NCI-H1694 treated with DMSO at 0.1 percent for 48 hours (cell line): ENCODE measurements around the gene CUEDC1.

Experiments
- DNase-seq: peaks from one replicate; lab custom pipeline; 2025; lab: John Stamatoyannopoulos, UW

CUEDC1 gene

DNA sequence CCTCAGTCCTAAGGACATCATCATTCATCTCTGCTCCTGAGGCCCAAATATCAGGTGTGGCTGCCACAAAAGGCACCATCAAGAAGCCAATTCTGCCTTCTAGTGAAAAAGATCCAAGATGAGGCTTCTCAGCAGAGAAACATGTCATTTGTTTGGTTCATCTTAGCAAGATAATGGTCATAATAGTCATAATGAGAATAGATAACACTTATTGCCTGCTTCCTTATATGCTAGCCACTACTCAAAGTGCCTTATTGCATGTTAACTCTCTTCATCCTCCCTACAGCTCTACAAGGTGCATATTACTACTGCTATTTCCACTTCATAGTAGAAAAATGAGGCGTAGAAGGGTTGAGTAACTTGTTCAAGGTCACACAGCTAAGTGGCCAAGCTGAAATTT, 60.4 kb downstream of the CUEDC1 start:
- DNase-seq: no peak

GRCh38 chr17:57892820-57893595, 62.2 kb downstream of the CUEDC1 start:
- DNase-seq: no peak

GRCh38 chr17:57892146-57892819, 62.9 kb downstream of the CUEDC1 start:
- DNase-seq: peak; percentile 21

DNA sequence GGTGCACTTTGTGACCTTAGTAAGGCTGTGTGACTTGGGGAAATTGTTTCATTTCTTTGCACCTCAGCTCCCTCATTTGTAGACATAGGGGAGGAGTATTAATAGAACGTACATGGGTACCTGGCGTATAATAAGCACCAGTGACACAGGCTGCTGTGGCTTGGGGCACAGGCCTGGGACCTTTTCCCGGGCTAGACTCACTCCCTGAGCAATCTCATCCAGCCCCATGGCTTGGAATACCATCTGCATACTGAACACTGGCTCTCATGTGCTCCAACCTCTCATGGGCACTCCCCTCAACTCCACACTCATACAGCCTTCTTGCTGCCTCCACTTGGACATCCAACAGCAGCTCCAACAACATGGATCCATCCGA, 64.4 kb downstream of the CUEDC1 start:
- DNase-seq: no peak

DNA sequence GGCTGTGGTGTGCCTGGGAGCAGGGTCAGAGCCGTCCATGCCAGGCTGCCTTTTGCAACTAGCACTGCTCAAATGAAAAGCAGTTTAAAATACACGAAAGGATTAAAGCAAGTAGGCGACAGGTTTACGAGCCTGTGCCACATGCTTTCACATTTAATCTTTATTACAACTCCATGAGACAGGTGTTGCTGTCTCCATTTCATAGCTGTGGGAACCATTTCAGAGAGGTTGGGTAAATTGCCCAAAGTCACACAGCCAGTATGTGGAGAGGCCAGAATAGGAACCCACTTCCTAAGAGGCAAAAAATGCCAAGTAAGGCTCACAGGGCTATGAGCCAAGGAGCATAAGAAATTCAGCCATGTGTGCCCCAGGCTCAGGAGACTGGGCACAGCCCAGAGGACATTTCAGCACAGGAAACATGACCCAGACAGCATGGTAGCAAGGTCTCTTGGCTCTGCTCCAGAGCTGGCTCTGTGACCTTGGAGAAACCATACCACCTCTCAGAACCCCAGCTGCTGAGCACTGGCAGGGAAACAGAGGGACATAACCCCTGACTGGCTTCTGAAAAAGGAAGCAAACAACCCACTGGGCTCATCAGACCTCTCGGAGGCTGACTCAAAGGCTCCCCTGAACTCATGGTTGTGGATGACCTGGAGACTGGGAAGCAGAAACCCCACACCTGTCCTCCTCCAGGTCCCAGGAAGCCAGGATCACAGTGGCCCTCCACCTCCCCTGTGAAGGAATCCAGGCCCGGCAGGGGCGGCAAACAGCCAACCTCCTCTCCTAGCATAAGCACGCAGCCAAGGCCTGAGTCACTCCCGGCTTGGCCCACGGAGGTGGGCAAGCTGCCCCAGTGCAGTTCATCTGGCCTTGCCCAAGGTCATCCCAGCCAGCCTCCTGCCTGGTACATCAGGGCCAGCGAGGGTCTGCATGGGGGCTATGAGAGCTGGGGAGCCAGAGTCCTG, 65.0 kb downstream of the CUEDC1 start:
- no peak for DNase-seq

DNA sequence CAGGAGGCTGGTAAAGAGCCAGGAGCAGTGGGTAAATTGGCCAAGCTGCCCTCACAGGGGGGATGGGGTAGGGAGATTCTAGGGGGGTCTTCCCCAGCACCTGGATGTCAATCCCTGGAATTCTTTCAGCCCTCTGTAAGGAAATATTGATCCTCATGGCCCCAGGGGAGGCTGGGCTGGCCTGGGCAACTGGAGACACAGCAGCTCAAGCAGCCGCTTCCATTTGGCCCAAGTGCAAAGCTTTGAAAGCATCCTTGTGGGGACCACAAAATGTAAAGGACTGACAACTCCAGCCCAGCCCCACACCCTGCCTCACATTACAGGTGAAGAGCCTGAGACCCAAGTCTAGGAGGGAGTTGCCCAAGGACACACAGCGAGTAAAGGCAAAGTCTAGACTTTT, 66.0 kb downstream of the CUEDC1 start:
- no peak for DNase-seq

DNA sequence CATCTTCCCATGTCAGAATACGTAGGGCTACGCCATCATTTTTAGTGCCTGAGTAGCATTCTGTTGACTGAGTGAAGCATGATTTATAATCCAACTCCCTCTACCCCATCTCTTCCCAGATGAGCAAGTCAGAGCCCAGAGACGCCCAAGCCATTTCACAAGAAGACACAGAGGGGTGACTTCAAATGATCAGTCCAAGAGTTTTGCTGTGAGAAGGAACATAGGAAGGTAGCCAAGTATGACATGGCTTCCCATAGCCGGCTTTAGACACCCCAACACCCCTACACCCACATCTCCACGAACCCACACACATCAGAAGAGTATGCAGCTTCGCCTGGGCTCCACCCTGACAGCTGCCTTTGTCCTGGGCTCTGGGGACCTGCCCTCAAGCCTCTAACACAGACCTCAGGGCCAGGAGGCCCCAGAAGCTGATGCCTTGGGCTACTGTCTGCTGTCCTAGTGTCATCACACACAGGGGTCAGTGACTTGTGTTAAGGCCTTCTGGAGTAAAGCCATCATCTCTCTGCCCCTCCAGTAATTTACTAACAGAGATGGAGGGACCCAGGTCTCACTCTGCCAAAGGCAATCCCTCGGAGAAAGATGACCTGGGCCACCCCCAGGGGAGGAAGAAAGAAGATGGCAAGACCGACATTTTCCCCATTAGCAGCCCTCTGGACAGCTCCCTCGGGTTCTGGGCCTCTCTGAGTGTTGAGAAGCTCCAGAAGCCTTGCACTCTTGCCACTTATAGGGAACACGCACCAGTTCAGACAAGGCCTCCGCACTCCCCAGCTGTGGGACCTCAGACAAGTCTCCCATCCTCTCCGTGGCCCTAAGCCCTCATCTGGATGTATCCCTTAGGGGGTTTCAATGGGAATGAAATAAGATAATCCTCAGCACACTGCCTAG, 66.6 kb downstream of the CUEDC1 start:
- DNase-seq: no peak

DNA sequence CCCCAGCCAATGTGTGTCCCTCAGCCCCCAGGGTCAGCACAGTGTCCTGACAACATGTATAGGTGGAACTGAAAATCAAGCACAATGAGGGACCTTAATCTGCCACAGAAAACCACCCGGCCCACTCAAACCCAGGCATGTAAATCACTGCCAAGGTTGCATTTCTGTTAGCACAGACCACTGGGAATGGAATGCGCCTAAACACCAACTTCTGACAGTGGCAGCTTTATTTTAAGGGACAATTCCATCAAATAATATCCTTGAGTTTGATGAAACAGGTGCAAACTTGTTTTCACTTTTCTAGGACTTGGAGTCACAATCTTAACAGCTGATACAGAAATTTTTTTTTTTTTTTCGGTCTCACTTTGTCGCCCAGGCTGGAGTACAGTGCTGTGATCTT, 68.1 kb downstream of the CUEDC1 start:
- no peak for DNase-seq

DNA sequence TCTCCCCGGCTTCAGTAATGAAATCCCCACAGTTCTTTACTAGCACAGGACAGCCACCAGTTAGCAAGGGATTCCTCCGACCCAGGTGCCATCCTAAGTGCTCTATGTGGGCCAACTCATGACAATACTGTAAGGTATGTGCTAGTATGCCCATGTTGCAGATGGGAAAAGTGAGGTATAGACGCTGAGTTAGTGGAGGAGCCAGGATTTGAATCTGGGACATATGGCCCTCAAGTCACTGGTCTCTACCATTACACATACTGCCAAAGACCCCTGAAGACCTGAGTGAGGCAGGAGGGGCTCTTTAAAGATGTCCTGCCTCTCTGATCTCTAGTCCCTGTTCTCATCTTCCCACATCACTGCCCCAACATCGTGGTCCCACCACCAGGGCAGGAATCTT, 69.2 kb downstream of the CUEDC1 start:
- no peak for DNase-seq

DNA sequence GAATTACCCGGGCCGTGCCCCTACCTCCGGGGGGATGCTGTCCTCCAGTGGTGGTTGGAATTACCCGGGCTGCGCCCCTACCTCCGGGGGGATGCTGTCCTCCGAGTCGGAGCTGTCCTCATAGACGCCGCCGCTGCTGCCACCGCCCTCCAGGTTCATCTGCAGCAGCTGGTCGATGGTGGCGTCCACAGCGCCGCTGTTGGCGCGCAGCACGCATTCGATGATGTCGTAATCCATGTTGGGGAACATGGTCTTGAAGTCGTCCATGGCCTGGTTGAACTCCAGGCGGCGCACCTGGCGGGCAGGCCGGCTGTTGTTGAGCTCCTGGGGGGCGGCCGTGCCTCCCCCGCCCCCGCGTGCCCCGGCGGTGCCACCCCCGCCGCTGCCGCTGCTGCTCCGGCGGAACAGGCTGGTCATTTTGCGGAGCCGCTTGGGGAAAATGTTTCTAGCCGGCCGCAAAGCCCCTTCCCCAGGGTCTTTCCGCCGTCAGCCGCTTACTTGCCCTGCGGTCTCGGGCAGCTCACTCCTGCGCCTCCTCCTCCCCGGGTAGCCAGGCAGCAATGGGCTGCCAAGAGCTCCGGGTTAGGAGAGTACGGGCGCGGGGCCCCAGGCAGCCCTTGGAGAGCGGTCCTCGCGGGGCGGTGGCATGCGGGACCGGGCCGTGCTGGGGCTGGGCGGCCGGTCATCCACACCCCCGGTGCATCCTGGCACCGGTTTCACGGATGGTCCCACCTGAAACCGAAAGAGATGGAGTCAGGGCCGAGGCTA, 69.9 kb downstream of the CUEDC1 start:
- no peak for DNase-seq

GRCh38 chr17:57881783-57882351, 73.3 kb downstream of the CUEDC1 start:
- DNase-seq: no peak

GRCh38 chr17:57881143-57881542, 74.1 kb downstream of the CUEDC1 start:
- no peak for DNase-seq

- DNase-seq: no peak
Measured at GRCh38 chr17:57880086-57880456, 75.1 kb downstream of the CUEDC1 start.

- no peak for DNase-seq
Measured at GRCh38 chr17:57879437-57880085, 75.7 kb downstream of the CUEDC1 start.

DNA sequence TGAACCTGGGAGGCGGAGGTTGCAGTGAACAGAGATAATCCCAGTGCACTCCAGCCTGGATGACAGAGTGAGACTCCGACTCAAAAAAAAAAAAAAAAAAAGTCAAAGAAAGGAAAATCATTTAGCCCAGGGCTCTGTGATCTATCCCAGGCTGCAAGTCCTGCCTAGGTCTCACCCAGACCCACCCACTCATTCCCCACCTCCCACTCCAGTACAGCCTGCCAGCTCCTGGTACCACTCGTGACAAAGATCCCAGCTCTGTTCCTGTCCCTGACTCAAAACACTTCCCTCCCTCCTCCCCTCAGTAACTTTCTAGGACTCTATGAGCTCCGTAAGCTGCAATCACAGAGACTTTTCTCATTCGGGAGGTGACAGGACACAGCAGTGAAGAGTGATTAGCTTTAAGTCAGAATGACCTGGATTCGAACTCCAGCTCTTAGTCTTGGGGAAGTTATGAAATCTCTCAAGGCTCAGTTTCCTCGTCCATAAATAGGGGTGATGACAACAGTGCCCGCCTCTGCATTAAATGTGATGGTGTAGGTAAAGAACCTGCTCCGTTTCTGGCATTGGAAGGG, 77.3 kb downstream of the CUEDC1 start:
- no peak for DNase-seq

- DNase-seq: no peak
Measured at GRCh38 chr17:57876866-57877237, 78.4 kb downstream of the CUEDC1 start.

- no peak for DNase-seq
Measured at GRCh38 chr17:57876023-57876865, 79.0 kb downstream of the CUEDC1 start.

DNA sequence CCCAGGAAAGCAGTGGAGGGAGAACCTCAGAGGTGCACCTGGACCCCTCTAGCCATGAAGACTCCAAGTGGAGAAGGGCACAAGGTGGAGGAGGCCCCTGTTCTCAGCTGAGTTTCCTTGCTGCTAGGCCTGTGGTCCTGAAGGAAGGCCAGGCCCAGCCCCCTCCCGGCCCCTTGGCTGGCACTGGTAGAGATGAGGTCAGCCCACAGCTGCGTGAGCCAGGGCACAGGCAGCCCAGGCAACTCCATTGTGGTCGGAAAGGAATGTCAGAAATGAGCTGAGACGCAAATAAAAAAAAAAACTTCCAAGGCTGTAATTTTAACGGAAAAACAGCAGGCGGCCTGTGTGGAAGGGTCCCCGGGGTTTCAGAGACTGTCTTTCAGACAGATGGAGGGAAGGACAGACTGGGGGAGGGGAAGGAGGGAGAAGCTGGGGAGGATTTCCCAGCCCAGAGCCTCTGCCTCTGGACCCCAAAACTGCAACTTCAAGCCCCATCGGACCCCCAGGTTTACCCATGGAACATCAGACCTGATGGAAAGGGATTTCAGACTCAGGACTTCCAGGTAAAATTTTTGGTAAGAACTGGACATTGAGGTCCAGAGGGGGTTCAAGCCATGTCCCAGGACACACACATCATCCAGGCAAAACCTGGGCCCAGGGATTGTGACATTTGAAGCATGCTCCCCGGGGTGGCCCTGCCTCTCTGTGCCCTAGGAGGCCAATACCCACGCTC, 79.8 kb downstream of the CUEDC1 start:
- peak; percentile 56 for DNase-seq
